ENCODE data around the gene ICAM5. TPM values are rescaled to one million over a fixed set of nuclear protein-coding genes. Genes with fewer than 3 reads are reported as not detected.

Gene ICAM5
- total RNA-seq, 1 experiment from 2014 or later, result 0.61 TPM

DNA sequence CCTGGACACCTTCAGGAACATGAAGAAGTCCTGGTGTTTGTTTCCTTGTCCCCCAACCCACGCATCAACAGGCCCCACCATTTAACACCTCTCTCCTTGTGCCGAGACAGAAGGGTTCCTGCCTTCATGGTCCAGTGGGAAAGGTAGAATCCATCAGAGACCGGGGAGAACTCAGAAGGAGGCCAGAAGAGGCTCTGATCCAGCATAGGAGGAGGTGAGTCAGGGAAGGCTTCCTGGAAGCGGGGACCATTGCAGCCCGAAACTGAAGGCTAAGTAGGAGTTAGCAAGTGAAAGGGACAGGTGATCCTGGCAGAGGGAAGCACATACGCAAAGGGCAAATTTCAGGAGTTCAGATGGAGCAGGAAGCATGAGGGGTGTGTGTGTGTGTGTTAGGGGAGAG is 49.2 kb downstream of the ICAM5 start:
- TF ChIP-seq CTCF (IDR thresholded peaks at IDR 0.05; ENCODE audit: unreplicated experiment), result no peak
- H3K4me3 Mint-ChIP-seq (ENCODE audit: low read depth, unreplicated experiment), result no peak overlapping the region
- no peaks in the 10 kb centered on the region for H3K27me3 Mint-ChIP-seq (ENCODE audit: unreplicated experiment)
- H3K36me3 Mint-ChIP-seq (ENCODE audit: insufficient read depth, unreplicated experiment), result peaks cover 16% of the 10 kb centered on the region
- H3K27ac Mint-ChIP-seq (ENCODE audit: unreplicated experiment), result no peak overlapping the region
- no peaks in the 10 kb centered on the region for H3K9me3 Mint-ChIP-seq (ENCODE audit: low read depth, unreplicated experiment)
- CTCF ChIA-PET, result no interaction called here
- intact Hi-C loops (cut with micrococcal nuclease; ENCODE audit: unreplicated experiment), result no loop called here
- H3K4me1 Mint-ChIP-seq (ENCODE audit: low read depth, unreplicated experiment), result no peaks in the 10 kb centered on the region
- no TSS peak for BruUV-seq (replicated peaks)
- no peak for DNase-seq

- no peak for DNase-seq
- Mint-ChIP-seq H3K27ac (ENCODE audit: unreplicated experiment) (no peak within 1 kb of the TSS), H3K4me1 (ENCODE audit: low read depth, unreplicated experiment) (no peaks in the 10 kb centered on the region), H3K4me3 (ENCODE audit: low read depth, unreplicated experiment) (no peak within 1 kb of the TSS), H3K36me3 (ENCODE audit: insufficient read depth, unreplicated experiment) (peaks cover 11% of the 10 kb centered on the region), H3K27me3 (ENCODE audit: unreplicated experiment) (no peaks in the 10 kb centered on the region), H3K9me3 (ENCODE audit: low read depth, unreplicated experiment) (no peaks in the 10 kb centered on the region)
- intact Hi-C loops (cut with micrococcal nuclease; ENCODE audit: unreplicated experiment), result no loop called here
- no peak for TF ChIP-seq CTCF (IDR thresholded peaks at IDR 0.05; ENCODE audit: unreplicated experiment)
- CTCF ChIA-PET, result interaction anchor here (0.6 kb wide), 1 partner anchor 64 kb away, joined by 3 read pairs; no protein-coding TSS in a partner anchor
- BruUV-seq (replicated peaks), result no TSS peak
Observed at GRCh38 chr19:10339380-10339960, 49.7 kb downstream of the ICAM5 start, which contains the start of gene ICAM3. Gene ICAM3, minus strand, starts transcription at chr19:10339624. Its CDS starts 10 bp downstream, at chr19:10339614.

DNA sequence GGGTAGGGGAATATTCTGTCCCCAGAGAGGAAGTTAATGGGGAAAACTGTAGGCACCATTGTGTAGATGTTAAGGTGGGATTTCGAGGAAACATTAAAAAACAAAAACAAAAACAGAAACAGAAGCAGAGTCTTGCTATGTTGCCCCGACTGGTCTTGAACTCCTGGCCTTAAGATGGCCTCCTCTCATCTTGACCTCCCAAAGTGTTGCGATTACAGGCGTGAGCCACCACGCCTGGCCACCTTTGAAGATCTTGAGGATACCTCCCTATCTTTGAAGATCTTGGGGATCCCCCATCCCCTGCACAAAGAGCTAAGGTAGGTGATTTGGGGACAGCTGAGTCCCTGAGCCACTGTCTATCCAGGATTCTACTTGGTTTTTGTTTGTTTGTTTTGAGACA is 50.2 kb downstream of the ICAM5 start:
- H3K4me1 Mint-ChIP-seq (ENCODE audit: low read depth, unreplicated experiment), result no peaks in the 10 kb centered on the region
- H3K4me3 Mint-ChIP-seq (ENCODE audit: low read depth, unreplicated experiment), result no peak overlapping the region
- H3K9me3 Mint-ChIP-seq (ENCODE audit: low read depth, unreplicated experiment), result no peaks in the 10 kb centered on the region
- no peak overlapping the region for H3K27ac Mint-ChIP-seq (ENCODE audit: unreplicated experiment)
- DNase-seq, result no peak
- intact Hi-C loops (cut with micrococcal nuclease; ENCODE audit: unreplicated experiment), result no loop called here
- CTCF ChIA-PET, result interaction anchor here (0.6 kb wide), 1 partner anchor 64 kb away, joined by 3 read pairs; no protein-coding TSS in a partner anchor
- no peak for TF ChIP-seq CTCF (IDR thresholded peaks at IDR 0.05; ENCODE audit: unreplicated experiment)
- no peaks in the 10 kb centered on the region for H3K27me3 Mint-ChIP-seq (ENCODE audit: unreplicated experiment)
- no TSS peak for BruUV-seq (replicated peaks)
- peaks cover 6% of the 10 kb centered on the region for H3K36me3 Mint-ChIP-seq (ENCODE audit: insufficient read depth, unreplicated experiment)

- Mint-ChIP-seq H3K4me3 (ENCODE audit: low read depth, unreplicated experiment) (no peak overlapping the region), H3K27ac (ENCODE audit: unreplicated experiment) (no peak overlapping the region), H3K9me3 (ENCODE audit: low read depth, unreplicated experiment) (no peaks in the 10 kb centered on the region), H3K36me3 (ENCODE audit: insufficient read depth, unreplicated experiment) (no peaks in the 10 kb centered on the region), H3K4me1 (ENCODE audit: low read depth, unreplicated experiment) (no peaks in the 10 kb centered on the region), H3K27me3 (ENCODE audit: unreplicated experiment) (no peaks in the 10 kb centered on the region)
- TF ChIP-seq CTCF (IDR thresholded peaks at IDR 0.05; ENCODE audit: unreplicated experiment), result no peak
- intact Hi-C loops (cut with micrococcal nuclease; ENCODE audit: unreplicated experiment), result no loop called here
- BruUV-seq (replicated peaks), result no TSS peak
- no peak for DNase-seq
- CTCF ChIA-PET, result no interaction called here
Observed at GRCh38 chr19:10343495-10343894, 53.7 kb downstream of the ICAM5 start.

All from Calu3 (cell line).